NCI-H2196 (cell line): ENCODE measurements around the gene ADAP1.

Source experiments
- DNase-seq: peaks from one replicate; lab custom pipeline; 2025; ENCODE audit not compliant: unreplicated experiment; lab: John Stamatoyannopoulos, UW

Gene ADAP1

DNA sequence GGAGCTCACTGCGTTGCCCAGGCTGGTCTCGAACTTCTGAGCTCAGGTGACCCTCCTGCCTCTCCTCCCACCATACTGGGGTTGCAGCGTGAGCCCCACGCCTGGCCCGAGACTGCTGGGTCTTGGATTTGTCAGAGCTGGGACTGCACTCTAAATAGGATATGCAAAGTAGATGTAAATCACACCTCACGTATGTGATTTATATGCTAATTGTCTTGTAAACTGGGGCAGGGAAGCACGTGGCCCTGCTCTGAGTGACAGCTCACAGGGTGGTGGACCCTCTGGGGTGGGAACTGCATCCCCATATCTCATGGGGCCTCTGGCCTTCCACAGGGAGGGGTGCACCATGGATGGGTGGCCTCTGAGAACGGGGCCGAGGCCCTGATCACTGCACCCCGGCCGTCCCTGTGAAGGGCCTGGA lies 44.0 kb downstream of the ADAP1 start:
- no peak for DNase-seq

DNA sequence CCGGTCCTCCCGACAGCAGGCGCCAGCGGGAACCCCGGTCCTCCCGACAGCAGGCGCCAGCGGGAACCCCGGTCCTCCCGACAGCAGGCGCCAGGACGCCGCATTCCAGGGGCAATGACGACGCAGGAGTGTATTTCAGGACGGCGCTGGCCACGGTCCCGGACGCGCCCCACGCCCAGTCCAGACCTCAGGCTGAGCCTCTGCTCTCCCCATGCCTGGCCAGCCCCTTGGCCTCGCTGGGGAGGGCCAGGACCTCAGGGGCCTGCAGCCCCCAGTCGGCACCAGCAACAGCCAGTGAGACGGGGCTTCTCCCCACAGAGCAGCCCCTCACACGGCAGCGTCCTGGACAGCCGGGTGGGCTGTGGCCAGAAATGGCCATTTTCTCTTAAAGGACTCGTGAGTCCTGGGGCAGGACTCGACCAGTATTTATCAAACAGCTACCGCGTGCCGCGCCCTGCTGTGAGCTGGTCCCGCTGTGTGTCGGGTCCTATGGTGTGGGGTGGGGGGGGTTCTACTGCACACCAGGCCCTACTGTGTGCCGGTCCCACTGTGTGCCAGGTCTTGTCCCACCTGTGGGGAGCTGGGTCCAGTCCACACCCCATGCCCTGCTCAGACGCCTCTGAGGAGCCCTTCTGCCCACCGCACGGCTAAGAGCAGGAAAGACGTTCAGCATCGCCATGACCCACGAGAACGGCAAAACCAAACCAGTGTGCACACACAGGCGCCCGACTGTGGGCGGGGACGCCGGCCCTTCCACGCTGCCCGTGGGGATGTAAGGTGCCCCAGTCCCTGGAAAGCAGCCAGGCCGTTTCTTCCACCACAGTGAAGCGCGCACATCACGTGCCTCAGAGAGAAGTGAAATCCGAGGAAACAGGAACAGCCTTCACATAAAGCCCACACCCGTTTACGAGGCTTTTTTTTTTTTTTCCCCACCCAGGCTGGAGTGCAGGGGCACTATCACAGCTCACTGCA lies 44.8 kb downstream of the ADAP1 start:
- DNase-seq: no peak

DNA sequence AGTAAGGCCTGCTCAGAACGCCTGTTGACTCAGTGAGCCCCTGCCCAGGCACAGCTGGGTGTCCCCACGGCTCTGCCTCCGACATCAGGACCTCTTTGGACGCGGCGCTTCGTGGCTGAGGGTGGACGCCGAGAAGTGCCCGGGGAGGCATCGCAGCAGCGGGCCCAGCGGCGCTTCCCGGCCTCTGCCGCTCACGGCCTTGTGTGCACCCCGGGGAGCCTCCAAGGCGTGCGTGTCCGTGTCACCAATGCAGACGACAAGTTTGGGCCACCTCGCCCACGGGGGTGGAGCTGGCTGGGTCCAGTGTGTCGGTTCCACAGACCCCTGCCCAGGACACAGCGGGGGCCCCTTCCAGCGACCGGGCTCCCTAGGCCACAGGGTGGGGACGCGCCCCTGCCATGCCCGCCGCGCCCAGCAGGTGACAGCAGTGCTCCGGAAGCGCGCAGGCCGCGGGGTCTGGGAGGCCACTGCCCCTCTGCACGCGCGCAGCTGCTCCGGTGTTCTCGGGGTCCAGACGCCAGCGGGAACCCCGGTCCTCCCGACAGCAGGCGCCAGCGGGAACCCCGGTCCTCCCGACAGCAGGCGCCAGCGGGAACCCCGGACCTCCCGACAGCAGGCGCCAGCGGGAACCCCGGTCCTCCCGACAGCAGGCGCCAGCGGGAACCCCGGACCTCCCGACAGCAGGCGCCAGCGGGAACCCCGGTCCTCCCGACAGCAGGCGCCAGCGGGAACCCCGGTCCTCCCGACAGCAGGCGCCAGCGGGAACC lies 45.7 kb downstream of the ADAP1 start:
- peak; percentile 27 for DNase-seq

DNA sequence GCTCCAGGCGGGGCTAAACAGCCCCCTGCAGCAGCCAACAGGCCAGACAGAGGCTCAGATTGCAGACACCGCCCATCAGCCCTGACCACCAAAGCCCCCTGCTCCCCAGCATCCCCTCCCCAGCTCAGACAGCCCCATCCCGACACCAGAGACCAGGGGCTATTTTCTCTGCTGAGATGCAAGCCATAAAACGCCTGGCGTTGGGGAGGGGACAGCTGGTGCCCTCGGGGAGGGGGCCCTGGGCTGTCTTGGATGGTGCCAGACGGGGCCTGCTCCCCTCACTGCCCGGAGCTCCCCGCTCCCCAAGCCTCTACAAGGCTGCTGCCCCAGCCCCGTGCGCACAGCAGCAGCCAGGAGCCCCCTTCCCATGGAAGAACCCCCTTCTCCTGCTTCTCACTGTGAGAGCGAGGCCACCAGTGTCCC lies 46.3 kb downstream of the ADAP1 start:
- DNase-seq: no peak

DNA sequence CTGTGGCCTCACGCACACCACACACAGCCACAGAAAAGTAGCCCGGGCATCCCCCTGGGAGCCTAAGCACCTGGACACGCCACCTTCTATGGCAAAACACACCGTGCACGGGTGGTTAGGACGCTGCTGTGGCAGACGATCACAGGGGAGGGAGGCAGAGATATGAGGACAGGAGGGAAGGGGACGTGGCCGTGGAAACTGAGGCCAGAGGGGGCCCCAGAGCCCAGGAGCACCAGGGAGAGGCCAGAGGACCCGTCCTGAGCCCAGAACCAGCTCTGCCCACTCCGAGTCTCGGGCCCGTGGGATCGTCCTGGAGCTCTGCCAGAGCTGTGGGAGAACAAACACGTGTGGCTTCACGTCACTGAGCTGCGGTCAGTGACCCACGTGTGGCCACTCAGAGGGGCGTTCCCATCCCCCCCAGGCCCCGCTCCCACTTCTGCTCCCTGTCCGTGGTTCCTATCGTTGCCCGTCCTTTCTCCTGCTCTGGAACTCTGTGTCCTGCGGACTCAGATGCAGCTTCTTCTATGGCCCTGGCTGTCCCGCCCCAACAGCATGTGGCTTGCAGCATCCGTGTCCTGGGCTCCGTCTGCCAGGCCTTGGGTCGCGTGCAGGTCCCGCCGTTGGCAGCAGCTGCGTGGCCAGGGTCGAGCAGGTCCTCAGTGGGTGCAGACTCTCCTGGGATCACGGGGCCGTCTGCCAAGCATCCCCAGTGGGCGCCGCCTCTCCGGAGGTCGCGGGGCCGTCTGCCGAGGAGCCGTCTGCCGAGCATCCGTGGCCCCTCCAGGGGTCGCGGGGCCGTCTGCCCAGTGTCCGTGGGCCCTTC lies 47.1 kb downstream of the ADAP1 start:
- DNase-seq: no peak

DNA sequence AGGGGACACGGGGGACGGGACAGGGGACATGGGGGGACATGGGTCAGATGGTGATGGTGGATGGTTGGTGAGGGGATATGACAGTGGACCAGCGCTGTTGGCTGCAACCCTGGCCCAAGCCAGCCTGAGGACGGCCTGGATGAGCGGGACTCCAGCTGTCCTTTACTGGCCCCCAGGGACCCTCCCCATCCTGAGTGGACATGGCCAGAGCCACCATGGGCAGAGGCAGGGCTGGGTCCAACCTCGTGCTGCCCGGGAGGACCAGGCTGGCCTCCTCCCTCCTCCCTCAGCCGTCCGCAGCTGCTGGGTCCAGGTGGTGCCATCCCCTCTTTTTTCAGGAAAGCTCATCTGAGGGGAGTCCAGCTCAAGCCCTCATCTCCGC lies 47.7 kb downstream of the ADAP1 start:
- DNase-seq: no peak

DNA sequence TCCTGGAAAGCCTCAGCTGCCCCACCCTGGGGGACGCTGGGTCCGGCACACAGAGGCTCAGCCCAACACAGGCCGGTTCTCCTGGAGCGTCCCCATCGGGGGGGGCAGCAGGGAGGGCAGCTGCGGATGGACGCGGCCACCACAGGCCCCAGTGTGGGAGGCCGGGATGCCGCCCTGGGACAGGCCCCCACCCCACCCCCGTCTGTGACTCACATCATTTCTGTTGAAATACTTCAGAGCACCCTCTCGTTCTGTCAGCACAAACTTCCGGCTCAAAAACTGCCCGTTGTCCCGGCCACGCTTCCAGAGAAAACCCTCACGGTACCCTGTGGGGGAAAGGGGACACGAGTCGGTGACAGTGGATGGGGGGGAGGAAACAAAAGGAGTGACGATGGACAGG lies 49.6 kb downstream of the ADAP1 start:
- no peak for DNase-seq

DNA sequence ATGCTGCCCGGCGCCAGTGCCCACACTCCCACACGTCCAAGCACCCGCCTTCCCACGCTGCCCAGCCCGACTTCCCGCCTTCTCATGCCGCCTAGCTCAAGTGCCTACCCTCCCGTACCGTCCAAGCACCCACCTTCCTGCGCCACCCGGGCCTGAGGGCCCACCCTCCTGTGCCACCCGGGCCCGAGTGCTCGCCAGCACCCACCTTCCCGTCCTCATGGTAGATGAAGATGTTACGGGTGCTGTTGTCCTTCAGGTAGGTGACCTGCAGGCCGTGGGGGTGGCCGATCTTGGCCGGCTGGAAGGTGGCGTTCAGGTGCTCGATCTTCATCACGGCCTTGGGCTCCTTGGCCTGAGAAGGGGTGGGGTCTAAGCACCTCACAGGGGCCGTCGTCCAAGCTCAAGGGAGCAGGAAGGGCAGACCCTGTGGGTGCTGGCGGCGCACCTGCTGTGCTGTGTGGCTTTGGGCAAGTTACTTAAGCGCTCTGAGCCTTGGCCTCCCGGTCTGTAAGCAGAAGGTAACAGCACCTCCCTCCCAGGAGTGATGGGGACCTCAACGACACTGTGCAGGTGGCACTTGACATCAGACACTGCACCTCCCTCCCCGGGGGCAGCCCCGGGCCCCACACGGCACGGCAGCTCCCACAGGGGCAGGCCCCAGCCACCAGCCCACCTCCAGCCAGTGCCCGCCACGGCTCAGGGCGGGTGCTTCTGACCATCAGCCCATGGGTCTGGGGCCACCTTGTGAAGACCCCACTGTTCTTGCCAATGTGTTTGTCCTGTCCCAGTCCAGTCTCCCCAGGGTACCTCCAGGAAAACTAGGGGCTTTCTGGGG lies 50.3 kb downstream of the ADAP1 start:
- DNase-seq: no peak

DNA sequence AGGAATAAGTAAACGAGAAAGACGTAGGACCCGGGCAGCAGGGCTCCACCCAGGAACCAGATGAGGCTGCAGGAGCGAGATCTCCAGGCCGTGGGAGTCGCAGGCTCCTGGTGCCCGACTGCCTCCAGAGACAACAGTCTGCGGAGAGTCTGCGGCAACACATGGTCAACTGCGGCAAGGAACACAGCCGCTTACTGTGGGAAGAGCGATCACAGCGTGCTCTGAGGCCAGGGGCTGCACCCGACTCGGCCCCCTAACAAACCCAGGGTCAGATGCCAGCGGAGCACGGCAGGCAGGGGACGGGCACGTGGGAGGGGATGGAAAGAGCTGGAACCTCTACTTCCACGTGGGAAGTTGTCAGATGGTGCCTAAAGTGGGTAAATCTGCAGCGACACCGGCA lies 51.5 kb downstream of the ADAP1 start:
- no peak for DNase-seq

DNA sequence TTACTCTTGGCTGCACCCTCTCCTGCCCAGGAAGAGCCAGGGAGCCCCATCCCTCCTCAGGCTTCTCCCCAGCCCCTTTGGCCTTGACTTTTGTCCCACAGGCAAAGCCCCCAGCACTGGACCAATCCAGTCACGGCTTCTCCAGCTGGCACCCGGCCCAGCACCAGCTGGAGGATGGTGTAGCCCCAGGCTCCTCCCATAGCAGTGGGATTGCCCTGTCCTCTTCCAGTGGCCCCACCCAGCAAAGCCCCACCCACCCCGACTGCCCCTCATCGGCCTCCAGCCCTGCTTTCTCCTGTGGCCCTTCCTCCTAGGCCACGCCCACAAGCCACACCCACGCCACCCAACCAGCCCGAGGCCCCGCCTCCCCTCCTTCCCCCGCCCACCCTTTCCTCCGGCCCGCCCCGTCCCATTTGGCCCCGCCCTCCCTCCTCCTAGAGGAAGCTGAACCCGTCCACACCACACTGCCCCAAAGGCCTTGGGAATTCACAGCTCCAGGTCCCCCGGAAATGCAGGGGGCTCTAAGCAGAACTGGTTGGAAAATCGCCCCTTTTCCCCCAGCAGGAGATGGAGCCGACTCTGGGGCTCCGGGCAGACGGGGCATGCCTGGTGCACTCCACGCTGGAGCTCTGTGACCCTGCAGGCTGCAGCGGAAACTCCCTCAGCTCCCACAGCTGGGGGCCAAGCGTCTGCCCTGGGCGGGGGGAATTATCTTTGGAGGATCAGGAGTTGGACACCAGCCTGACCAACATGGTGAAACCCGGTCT lies 52.9 kb downstream of the ADAP1 start:
- peak; percentile 94 for DNase-seq

DNA sequence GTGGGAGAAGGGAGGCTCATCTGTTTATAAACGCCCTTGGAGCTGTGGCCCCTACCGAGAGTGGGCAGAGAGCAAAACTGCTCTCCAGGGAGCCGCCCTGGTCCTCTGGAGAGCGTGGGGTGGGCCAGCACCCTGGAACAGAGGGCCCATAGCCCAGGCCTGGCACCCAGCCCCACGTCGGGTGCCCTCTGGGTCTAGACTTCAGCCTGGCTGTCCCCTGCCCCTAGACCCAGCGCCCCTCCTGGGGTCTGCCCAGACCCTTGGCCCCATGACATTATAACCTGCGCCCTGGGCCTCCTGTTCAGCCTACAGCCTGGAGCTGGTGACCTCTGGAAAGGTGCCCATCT lies 53.5 kb downstream of the ADAP1 start:
- DNase-seq: no peak

DNA sequence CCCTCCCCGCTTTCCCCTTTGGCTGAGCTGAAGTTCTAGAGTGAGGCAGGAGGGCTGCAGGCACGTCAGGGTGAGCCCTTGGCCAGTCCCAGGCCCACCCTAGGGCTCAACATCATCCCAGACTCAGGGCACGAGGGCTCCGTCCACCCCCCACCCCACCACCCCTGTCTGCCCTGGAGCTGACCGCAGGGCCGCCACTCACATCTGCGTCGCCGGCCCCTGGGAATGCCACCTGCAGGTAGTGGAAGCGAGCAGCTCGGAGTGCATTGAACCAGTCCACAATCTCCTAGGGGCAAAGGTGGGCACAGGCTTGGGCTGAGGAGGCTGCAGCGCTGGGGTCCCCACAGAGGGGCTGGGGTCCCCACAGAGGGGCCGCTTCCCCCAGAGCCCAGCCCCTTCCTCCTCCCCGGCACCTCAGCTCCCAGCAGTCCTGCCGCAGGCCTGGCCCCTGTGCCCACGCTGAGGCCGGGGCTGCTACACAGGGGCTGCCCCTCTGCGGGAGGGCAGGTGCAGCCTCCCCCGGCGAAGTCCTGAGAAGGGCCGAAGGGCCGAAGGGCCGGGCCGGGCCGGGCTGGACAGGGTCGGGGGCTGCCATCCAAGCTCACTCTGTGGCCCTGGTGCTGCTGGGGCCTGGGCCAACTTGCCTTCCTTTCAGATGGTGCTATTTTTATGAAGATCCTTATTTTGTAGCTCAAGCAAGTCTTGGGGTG lies 54.0 kb downstream of the ADAP1 start:
- DNase-seq: no peak

DNA sequence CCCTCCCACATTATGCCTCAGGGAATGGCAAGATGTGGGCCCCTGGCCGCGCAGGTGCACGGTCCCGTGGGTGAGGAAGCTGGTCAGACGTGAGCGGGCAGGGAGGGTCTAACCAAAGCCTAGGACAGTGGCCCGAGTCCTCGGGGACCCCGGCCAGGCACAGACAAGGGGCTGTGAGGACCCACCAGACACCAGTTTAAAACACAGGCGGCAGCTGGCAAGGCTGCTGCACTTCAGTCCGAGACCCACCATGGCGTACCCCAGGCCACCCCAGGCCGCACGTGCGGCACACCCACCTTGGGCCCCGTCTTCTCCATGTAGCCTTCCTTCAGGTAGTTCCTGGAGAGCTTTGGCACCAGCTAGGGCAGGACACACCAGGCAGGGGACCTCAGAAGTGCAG lies 54.7 kb downstream of the ADAP1 start:
- no peak for DNase-seq

DNA sequence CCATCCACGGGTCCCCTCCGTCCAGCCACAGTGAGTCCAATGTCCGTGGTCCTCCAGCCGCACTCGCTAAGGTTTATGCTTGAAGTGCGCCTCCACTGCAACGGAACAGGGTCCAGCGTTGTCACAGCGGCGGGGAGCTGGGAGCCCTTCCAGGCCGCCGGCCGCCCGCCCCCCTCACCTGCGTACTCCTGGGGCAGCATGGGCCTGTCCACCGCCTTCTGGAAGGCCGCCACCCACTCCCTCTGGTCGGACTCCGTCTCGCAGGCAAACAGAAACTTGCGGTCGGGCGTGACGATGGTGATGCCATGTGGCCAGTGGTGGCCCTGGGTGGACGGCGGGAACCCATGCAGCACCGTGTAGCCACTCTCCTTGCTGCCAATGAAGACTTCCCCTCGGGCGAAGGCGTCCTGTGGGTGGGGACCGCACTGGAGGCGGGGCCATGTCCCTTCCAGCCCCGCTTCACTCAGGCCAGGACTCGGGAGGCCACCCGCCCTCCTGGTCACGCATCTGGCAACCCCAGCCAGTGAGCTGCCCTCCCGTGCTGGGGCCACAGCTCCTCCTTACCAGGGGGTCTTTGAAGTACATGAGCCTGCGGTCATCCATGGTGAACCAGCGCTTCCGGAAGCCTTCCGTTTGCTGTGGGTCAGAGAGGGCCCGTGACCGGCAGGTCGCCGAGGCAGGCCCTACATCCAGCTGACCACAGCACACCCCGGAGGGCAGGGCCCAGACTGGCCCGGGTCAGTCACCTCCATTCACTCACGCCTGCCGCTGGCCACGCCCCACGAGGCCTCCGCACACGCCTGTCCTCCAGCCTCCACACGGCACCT lies 55.4 kb downstream of the ADAP1 start:
- no peak for DNase-seq

DNA sequence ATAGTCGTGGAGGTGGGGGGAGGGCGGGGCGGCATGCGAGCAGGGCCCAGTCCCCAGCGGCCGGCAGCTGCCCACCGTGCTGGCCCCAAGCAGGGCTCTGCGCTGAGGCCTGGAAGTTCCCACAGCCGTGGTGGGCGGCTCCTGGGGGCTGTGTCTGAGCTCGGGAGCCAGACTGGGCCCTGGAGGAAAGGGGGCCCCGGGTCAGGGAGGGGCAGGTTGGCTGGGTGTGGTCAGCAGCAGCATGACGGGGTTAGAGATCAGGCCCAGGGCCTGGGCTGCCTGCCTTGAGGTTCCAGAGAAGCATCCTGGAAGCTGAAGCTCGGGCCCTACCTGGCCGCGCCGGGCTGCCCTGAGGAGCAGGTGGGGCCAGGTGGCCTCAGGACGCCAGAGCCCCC lies 56.0 kb downstream of the ADAP1 start:
- no peak for DNase-seq

DNA sequence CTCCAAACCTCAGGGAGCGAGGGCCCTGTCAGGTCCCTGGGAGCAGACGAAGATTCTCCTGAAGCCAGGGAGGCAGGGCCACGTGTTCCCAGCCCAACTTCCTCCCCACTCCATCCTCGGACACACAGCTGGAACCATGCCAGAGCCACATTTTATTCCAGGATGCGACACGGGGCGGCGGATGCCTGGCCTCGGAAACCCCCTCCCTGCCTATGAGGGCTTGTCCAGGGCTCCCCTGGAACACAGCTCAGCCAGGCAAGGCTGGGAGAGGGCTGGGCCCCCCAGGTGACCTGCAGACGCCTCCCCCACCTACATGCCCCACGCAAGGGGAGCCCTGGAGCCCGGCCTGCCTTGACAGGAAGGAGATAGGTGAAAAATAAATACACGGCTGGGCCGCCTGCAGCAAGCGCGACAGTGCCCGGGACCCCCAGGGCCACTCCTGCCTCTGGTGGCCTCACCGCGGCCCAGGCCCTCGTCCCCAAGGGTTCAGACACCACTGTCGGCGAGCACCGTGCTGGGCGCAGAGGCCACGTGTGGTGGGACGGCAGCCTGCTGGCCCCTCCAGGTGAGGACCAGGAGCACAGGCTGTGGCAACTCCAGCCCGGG lies 56.6 kb downstream of the ADAP1 start:
- no peak for DNase-seq

DNA sequence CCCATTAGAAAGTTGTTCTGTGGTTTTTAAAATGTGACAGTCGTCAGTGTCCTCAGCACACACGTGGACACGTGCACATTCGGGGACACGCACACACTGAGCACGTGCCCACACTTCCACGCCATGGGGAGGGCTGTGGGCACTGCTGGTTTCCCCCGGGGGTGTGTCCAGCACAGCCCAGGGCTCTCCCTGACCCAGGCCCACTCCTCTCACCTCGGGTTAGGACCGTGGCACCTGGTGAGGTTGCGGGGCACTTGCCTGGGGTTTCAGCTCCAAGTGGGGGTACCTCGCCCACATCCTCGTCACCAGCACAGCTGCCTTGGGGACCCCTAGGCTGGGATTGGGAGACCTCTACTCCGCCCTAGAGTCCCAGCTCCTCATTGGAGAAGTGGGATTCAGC lies 57.4 kb downstream of the ADAP1 start:
- no peak for DNase-seq
